Hindlimb muscle (tissue), 1 donor: ENCODE results near the gene ARHGAP29. TPM values are rescaled to one million over a fixed set of nuclear protein-coding genes. Genes with fewer than 3 reads are reported as not detected.
"Not testable (repeated sequence)": the region's sequence is repeated elsewhere in the genome, so short reads cannot be mapped to it uniquely, and the experiment has no call there.

Experiments used
- DNase-seq: peaks from one replicate; pipeline ENCODE4 v3.0.0-alpha.2; 2013
- polyA plus RNA-seq: library from polyadenylated mRNA; unstranded; fragments of 120-200 nt; gene quantifications from one replicate; pipeline ENCODE4 v1.2.1, GENCODE V29; 2013; ENCODE audit not compliant: insufficient read length

Gene ARHGAP29
- polyA plus RNA-seq, 1 donor = 36.1 TPM

DNA sequence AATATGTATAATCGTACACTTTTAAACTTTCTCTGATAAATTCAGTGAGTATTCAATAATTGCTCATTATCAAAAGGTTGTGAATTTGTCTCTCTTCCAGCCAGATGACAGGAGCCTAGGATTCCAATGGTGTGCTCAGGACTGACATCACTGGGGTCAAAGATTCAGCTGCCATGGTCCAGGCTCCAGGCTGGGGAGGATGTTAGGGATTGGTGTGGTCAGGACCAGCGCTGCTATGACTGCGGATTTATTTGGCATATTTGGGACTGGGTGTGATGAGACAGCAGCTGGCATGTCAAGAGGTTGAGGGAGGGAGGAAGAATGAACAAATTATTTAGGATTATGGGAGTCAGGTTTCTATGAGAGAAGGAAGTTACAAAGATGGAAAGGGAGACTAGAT is 68.3 kb downstream of the ARHGAP29 start:
- no peak for DNase-seq

GRCh38 chr1:94165843-94166242 is 71.5 kb downstream of the ARHGAP29 start:
- no peak for DNase-seq

DNA sequence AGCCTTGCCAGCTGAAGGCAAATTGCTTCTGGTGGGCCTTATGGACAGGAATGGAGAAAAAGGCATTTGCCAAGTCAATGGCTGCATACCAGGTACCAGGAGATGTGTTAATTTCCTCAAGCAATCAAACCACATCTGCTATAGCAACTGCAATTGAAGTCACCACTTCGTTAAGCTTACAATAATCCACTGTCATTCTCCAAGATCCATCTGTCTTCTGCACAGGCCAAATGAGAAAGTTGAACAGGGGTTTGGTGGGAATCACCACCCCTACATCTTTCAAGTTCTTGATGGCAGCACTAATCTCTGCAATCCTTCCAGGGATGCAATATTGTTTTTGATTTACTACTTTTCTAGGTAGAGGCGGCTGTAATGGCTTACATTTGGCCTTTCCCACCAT is 72.5 kb downstream of the ARHGAP29 start:
- not testable (repeated sequence) for DNase-seq

GRCh38 chr1:94164121-94164520 is 73.3 kb downstream of the ARHGAP29 start:
- DNase-seq = not testable (repeated sequence)

- not testable (repeated sequence) for DNase-seq
Measured at GRCh38 chr1:94163249-94163648, 74.1 kb downstream of the ARHGAP29 start.

- DNase-seq = peak; percentile 8
Measured at GRCh38 chr1:94160811-94161210, 76.6 kb downstream of the ARHGAP29 start.

- DNase-seq = no peak
Measured at GRCh38 chr1:94156096-94156625, 81.2 kb downstream of the ARHGAP29 start.

GRCh38 chr1:94154989-94155388 is 82.4 kb downstream of the ARHGAP29 start:
- DNase-seq = no peak

DNA sequence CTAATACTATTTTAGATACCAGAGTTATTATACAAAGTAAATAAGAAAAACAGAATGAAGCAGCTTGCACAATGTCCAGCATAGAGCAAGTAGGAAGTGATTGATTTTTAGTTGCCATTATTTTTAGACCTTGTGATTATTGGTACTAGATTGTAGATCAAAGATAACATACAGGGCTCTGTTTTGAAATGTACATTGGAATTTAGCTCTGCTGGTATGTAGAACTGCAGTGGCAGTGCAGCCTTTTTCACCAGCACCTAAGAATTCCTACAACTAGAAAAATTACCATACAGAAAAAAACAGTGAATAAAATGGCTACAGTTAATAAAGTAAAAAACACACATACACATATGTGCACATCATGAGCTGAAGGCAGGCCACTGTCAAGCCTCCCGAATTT is 84.3 kb downstream of the ARHGAP29 start:
- DNase-seq = no peak

DNA sequence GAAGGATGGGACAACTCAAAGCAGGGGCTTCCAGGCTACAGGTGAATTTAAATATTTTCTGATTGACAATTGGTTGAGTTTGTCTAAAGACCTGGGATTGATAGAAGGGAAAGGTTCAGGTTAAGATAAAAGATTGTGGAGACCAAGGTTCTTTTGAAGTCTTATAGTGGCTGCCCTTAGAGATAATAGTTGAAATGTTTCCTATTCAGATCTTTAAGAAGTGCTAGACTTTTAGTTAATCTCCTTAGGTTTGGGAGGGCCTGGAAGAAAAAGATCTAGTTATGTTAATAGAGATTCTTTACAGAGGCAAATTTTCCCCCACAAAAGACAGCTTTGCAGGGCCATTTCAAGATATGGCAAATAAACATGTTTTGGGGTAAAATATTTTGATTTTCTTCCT is 88.2 kb downstream of the ARHGAP29 start:
- DNase-seq = not testable (repeated sequence)

DNA sequence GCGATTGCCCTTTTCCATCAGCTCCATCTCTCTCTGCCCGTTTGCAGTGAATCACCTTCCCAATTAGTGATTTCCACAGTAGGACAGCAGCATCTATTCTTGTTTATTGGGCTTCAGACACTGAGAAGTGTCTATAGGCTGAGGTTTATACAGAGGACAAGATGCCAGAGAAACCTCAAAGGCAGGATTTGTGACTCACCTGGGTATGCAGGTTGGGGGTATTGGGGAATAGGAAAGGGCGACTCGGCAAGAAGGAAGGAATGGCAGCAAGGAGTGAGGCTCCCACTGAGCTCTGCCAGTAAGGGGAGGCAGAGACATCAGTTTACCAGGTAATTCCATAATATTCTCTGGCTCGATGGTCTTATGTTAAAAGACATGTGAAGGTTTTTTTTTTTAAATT is 91.1 kb downstream of the ARHGAP29 start:
- DNase-seq = no peak

GRCh38 chr1:94144836-94145235 is 92.5 kb downstream of the ARHGAP29 start:
- no peak for DNase-seq

DNA sequence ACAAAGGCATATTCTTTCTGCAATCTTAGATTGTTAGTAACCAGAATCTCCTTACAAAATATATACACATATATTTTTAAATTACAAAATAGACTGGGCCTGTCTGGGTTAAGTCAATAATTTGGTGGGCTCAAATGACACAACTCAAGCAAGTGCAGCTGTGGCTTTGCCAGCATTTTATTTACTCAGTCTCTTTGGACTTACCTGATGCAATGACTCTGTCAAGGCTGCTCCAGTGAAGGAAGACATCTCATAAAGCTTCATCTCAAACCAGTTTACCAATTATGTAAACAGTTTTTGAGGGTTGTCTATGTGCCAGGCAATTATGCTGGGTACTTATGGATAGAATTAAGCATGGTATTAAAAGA is 93.6 kb downstream of the ARHGAP29 start:
- DNase-seq = no peak

DNA sequence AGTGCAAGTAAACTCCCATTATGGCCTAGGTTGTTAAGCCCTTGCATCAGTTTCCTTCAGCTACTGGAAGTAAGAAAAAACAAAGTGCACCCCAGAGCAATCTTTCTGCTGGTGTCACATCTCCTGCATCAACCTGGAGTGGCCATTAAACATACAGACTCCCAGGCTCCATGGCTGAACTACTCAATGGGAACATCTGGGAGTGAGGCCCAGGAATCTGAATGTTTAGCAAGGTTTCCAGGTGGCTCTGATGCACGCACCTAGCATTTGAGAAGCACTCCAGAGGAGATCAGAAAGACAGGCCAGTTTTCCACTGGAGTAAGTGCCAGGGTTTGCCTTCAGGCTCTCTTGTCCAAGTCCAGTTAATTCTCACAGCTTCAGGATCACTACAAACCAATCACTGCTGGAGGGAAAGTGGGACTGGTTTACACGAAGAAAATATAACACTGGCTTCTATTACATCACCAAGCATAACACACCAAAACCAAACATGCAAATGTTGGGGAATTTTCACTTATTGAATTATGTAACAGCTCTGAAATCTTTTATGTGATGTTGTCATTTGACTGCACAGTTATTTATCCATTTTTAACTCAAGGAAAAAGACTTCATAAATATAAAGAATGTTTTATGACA is 94.1 kb downstream of the ARHGAP29 start:
- DNase-seq = no peak

GRCh38 chr1:94142583-94142982 is 94.8 kb downstream of the ARHGAP29 start:
- DNase-seq = no peak

DNA sequence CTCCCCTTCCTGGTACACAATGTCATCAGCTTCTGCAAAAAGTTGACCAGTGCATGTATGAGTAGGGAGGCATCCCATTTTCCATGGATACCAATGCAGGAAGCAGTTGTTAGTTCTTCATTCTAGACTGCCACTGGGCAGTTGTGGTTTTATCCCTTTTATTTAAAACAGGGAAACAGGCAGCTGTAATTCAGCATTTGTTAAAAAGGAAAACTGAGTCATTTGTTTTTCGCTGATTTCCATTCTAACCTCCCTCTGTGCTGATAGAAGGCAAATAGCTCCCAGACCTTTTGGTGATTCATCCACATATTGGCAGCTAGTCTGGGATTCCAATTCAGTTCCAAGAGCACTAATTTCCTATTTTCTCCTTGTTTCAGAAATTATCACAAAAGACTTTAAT is 95.4 kb downstream of the ARHGAP29 start:
- DNase-seq = no peak

DNA sequence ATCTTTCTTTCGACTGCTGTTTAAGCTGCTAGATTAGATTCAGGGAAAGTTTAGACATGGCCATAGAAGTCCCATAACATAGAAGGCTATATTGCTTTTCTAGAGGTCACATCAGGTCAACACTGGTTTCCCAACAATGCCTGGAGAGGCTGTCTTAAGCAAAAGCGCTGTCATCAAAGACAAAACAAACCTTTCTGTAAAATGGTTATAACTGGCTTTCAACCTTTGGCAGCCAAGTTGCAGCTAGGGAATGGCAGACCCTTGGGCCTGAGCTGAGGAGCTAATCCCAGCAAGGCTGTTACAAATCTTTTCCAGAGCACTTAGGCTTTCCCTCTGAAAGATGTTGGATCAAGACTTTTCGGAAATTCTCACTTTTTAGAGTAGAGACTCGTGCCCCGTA is 105.3 kb downstream of the ARHGAP29 start:
- DNase-seq = no peak

GRCh38 chr1:94130851-94131595 is 106.4 kb downstream of the ARHGAP29 start:
- no peak for DNase-seq

GRCh38 chr1:94126651-94127050 is 110.7 kb downstream of the ARHGAP29 start:
- DNase-seq = no peak

GRCh38 chr1:94125551-94126514 is 111.6 kb downstream of the ARHGAP29 start:
- no peak for DNase-seq

DNA sequence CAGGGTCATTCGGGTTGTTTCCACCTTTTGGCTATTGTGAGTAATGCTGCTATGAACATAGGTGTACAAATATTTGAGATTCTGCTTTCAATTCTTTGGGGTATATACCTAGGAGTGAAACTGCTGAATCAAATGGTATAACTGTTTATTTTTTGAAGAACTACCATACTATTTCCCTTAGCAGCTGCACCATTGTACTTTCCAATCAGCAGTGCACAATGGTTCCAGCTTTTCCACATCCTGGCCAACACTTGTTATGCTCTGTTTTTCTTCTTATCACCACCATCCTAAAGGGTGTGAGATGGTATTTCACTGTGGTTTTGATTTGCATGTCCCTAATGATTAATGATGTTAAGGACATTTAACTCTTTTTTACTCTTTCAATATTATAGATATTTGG is 112.8 kb downstream of the ARHGAP29 start:
- DNase-seq = no peak

DNA sequence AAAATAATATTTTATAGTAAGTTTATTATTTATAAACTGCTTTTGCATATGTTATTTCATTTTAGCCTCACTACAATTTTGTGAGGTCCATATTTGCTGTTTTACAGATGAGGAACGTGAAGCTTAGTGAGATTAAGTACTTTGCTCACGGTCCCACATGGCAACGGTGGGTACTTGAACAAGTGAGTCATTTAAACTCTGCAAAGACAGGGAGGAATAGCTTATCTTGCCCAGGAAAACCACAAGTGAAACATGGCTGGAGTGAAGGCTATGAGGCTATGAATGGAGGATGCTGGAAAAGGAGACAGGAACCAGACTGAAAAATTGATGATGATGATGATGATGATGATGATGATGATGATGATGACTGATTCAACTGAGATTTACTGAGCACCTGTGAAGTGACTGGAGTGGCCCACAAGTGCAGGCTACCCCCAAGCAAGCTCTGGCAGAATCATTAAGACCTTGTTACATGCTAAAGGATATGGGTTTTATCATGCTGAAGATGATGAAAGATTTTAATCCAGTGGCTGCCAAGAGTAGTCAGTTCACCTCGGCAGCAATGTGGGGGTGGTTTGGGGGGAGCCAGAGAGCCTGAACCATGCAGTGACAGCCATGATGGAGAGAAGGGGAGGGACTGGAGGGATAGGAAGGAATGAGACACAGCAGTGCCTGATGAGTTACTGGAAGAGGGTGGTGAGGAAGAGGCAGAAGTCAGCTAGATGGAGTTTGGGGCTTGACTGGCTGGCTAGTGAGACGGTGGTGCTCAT is 115.0 kb downstream of the ARHGAP29 start:
- DNase-seq = no peak
